ENCODE measurements around the gene NNT. TPM values are rescaled to one million over a fixed set of nuclear protein-coding genes. Genes with fewer than 3 reads are reported as not detected.

NNT gene
- polyA plus RNA-seq, 3 donors, result 17.1 to 47.2 (median 41.2) TPM

GRCh38 chr5:43616535-43616934 lies 13.6 kb downstream of the NNT start:
- H3K4me3 ChIP-seq (replicated peaks in 1 of 3; ENCODE audit: low read depth in 2 of 3, low read length in 3 of 3), result no peak overlapping the region
- H3K36me3 Mint-ChIP-seq, result peaks cover 64 to 75% of the 10 kb centered on the region in 2 donors
- H3K4me1 ChIP-seq (ENCODE audit: control insufficient read depth in 1 of 2, insufficient read depth in 2 of 2, low read length in 2 of 2), result no peaks in the 10 kb centered on the region
- H3K79me2 ChIP-seq (ENCODE audit: insufficient read depth, low read length), result peaks cover 20% of the 10 kb centered on the region
- intact Hi-C loops (cut with micrococcal nuclease), result no loop called here
- H3K36me3 ChIP-seq (replicated peaks in 1 of 2; ENCODE audit: control insufficient read depth in 1 of 2, insufficient read depth in 2 of 2, low read length in 2 of 2), result peaks cover 80 to 91% of the 10 kb centered on the region in 2 donors
- no peak for TF ChIP-seq CTCF (IDR thresholded peaks at IDR 0.05)
- H3K4me3 Mint-ChIP-seq, result no peak overlapping the region
- H3K27me3 Mint-ChIP-seq (ENCODE audit: low read depth in 3 of 3), result no peaks in the 10 kb centered on the region
- H3K9ac ChIP-seq (ENCODE audit: insufficient read depth, low read length, poor library complexity, severe bottlenecking), result no peak overlapping the region
- H3K4me1 Mint-ChIP-seq, result peaks cover 6% of the 10 kb centered on the region
- no peak overlapping the region for H3K27ac ChIP-seq (ENCODE audit: low read depth in 1 of 2, low read length in 2 of 2)
- H2AFZ ChIP-seq (ENCODE audit: insufficient read depth, low read depth, low read length, poor library complexity, severe bottlenecking), result no peak overlapping the region
- H3K4me2 ChIP-seq (replicated peaks; ENCODE audit: extremely low read depth, low read length, poor library complexity, severe bottlenecking), result no peak overlapping the region
- H3K27me3 ChIP-seq (ENCODE audit: control insufficient read depth in 2 of 2, insufficient read depth in 2 of 2, low read length in 2 of 2), result no peaks in the 10 kb centered on the region
- no peaks in the 10 kb centered on the region for H4K20me1 ChIP-seq (ENCODE audit: insufficient read depth, low read length)
- H3K9me3 Mint-ChIP-seq, result no peaks in the 10 kb centered on the region
- WGBS (ENCODE audit: insufficient coverage), result no CpG with 5 or more reads among the region's 1 CpG
- no peaks in the 10 kb centered on the region for H3K9me3 ChIP-seq (replicated peaks in 1 of 2; ENCODE audit: control insufficient read depth in 1 of 2, insufficient read depth in 1 of 2, low read length in 2 of 2)
- no peak for DNase-seq
- H3K27ac Mint-ChIP-seq, result peak overlapping the region in 1 of 7 donors; percentile 41

- no peaks in the 10 kb centered on the region for H3K9me3 ChIP-seq (replicated peaks in 1 of 2; ENCODE audit: control insufficient read depth in 1 of 2, insufficient read depth in 1 of 2, low read length in 2 of 2)
- no peak overlapping the region for H2AFZ ChIP-seq (ENCODE audit: insufficient read depth, low read depth, low read length, poor library complexity, severe bottlenecking)
- no peaks in the 10 kb centered on the region for H4K20me1 ChIP-seq (ENCODE audit: insufficient read depth, low read length)
- H3K27ac Mint-ChIP-seq, result no peak overlapping the region
- peaks cover 74 to 91% of the 10 kb centered on the region in 2 donors for H3K36me3 ChIP-seq (replicated peaks in 1 of 2; ENCODE audit: control insufficient read depth in 1 of 2, insufficient read depth in 2 of 2, low read length in 2 of 2)
- intact Hi-C loops (cut with micrococcal nuclease), result no loop called here
- no peak overlapping the region for H3K4me3 ChIP-seq (replicated peaks in 1 of 3; ENCODE audit: low read depth in 2 of 3, low read length in 3 of 3)
- no peak overlapping the region for H3K9ac ChIP-seq (ENCODE audit: insufficient read depth, low read length, poor library complexity, severe bottlenecking)
- H3K27me3 ChIP-seq (ENCODE audit: control insufficient read depth in 2 of 2, insufficient read depth in 2 of 2, low read length in 2 of 2), result no peaks in the 10 kb centered on the region
- H3K27ac ChIP-seq (ENCODE audit: low read depth in 1 of 2, low read length in 2 of 2), result no peak overlapping the region
- no peaks in the 10 kb centered on the region for H3K4me1 ChIP-seq (ENCODE audit: control insufficient read depth in 1 of 2, insufficient read depth in 2 of 2, low read length in 2 of 2)
- H3K27me3 Mint-ChIP-seq (ENCODE audit: low read depth in 3 of 3), result no peaks in the 10 kb centered on the region
- H3K36me3 Mint-ChIP-seq, result peaks cover 67 to 76% of the 10 kb centered on the region in 2 donors
- H3K4me2 ChIP-seq (replicated peaks; ENCODE audit: extremely low read depth, low read length, poor library complexity, severe bottlenecking), result no peak overlapping the region
- no peak for TF ChIP-seq CTCF (IDR thresholded peaks at IDR 0.05)
- no peaks in the 10 kb centered on the region for H3K9me3 Mint-ChIP-seq
- no peaks in the 10 kb centered on the region for H3K79me2 ChIP-seq (ENCODE audit: insufficient read depth, low read length)
- DNase-seq, result no peak
- peaks cover 6% of the 10 kb centered on the region for H3K4me1 Mint-ChIP-seq
- no CpG with 5 or more reads among the region's 2 CpGs for WGBS (ENCODE audit: insufficient coverage)
- H3K4me3 Mint-ChIP-seq, result no peak overlapping the region
These were observed 16.4 kb downstream of the NNT start for GRCh38 chr5:43619380-43619779.
